SK-N-MC (cell line): ENCODE measurements around the gene KLF14.

Experiments used
- EZH2 ChIP-seq: fragments of 200-600 bp; sonication (generic); IDR thresholded peaks from one replicate; pipeline ENCODE4 v1.6.1; 2017; ENCODE audit warnings: antibody characterized with exemption
- POLR2AphosphoS5 ChIP-seq: IDR thresholded peaks from 2 replicates; pipeline ENCODE4 v1.6.1; 2012; ENCODE audit warnings: mild to moderate bottlenecking, low read depth, low read length, borderline replicate concordance

- no peak for TF ChIP-seq EZH2
- TF ChIP-seq POLR2AphosphoS5 = no peak
Observed at GRCh38 chr7:130734815-130735716, 1.1 kb upstream of the KLF14 start.
